ENCODE data around the gene MRPL33. TPM values are rescaled to one million over a fixed set of nuclear protein-coding genes. Genes with fewer than 3 reads are reported as not detected.

The MRPL33 gene
- 75.8 and 76.7 TPM in 2 replicates for total RNA-seq

DNA sequence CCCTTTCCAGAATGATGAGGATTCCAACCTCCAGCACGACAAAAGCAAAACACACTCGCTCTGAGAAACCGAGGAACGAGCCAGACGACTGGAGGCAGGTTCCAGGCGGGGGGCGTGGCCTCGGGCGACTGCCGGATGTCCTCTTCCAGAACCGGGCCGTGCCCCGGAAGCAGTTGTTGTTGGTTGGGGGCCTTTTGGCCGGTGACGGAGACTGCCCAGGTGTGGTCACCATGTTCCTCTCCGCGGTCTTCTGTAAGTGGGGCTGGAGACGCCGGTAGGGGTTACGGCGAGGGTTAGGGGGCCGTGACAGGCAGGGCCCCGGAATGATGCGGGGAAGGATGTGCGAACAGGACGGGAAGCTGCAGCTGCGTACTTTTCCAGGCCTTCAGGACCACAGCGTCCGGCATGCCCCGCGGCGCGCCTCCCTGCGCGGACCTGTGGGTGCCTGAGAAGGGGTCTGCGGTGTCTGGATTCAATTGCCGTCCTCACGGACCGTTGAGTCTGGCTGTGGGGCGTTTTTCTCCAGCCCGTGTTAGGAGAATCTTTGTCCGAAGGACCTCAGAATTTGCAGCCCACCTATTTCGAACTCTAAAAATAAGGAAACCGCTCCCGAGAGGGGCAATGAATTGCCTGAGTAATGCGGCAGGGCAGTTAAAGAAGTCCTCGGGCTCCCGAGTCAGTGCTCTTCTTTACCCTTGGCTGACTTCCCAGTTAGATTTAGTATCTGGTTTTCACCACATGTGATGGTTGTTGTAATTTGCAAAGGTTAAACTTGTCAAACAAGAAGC lies at the start of gene MRPL33:
Gene MRPL33, plus strand, starts transcription at position 172 of the 788 bp plus-strand sequence. Its CDS starts 59 bp downstream, at position 231.
- peak; percentile 74 for DNase-seq (ENCODE audit: low read depth, low spot score)

DNA sequence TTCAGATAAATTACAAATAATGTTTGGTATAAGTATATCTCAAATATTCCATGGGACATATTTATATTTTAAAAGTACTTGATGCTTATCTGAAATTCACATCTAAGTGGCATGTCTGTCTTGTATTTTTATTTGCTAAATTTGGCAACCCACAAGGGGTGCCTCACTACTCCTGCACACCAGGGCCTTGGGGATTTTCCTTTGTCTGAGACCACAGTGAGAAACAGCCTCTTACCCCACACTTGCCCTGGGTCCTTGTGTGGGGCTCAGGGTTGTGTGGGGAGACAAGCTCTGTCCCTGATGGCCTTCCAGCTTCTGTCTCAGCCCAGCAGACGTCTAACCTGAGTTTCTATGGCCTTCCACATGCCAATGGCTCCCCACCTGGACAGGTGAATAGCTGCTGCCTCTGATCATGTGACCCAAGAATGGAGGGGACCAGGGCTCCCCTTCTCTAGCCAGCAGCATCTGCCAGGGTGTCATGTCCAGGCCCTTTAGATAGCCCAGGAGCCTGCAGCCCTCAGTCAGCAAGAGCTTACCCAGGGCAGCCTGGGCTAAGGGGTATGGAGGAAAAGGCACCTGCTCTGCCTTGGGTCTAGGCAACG lies 49.5 kb upstream of the MRPL33 start:
- DNase-seq (ENCODE audit: low read depth, low spot score) = no peak

DNA sequence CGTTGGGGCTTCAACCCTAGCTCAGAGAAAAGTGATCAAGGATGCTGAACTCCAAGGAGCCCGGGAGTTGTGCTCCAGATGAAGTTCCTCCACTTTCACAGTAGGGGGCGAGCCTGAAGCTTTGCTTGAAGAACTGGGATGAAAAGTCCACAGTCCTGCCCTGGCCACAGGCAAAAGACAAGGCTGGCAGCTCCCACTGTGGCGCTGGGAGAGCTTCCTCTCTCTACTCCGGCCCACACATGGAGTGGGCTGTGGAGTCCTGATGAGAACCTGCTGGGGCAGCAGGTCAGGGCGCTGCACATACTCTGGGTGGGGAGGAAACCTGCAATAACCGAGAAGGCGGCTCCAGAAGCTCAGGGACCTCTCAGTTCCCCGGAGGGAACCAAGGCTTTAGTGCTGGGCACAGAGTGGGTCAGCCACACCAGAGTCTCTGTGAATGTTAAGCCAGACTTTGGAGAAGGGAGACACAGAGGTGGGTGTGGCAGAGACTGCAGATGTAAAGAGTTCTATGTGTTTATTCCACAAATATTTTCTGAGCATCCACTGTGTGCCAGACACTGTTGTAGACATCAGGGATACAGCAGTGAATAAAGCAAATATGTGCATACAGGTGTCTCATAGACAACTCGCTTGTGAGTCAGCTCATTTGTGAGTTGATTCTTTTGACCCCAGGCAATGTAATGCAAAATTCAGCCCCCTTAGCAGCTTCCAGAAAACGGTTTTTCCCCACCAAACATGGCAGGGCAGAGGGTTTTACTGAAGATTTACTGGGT lies 48.0 kb upstream of the MRPL33 start:
- no peak for DNase-seq (ENCODE audit: low read depth, low spot score)

DNA sequence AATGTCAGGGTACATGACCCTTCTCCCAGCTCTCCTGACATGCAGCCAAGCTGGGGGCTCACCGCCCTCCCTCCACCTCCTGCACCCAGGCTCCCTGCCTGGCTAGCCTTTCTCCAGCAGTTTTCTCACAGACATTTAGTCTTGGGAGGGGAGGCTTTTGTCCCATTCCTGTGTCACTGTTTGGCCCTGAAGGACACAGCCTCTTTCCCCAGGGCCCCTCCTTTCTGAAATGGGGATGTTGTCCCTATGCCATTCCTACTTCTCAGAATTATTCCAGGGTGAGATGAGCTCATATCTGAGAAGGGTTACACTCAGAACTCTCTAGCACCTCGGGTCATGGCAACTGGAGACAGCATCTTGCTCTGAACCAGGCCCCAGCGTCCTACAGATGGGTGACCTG lies 47.3 kb upstream of the MRPL33 start:
- no peak for DNase-seq (ENCODE audit: low read depth, low spot score)

DNA sequence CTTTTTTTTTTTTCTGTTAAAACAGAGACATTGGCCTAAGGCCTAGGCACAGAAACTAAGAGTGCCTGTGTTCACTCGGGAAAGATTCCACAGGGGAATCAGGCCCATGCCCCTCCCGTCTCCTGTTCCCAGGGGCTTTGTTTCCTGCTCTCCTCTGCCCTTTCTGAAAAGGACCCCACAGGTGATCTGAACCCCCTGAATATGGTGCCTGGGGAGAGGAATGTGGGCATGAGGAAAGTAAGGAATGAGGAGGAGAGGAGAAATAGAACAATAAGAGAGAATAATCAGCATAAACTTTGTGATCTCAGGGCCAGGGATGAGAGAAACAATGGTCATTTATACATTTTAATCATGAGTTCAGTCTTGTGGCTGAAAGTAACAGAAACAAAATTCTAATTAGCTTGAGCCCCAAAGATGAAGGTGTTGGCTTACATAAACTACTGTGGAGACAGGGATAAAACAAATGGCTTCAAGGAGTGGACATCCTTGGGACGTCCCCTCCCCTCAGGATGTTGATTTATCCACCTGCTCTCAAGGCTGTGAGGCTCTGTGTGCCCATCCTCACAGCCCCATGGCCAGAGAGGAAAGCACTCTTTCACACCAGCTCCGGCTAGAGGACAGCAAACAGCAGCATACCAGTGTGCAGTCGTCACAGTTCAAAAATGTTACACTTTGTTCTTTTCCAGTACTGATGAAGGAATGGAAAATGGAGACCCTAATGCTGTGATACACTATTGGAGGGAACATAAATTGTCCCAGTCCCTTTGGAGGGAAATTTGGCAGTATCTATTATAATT lies 46.4 kb upstream of the MRPL33 start:
- no peak for DNase-seq (ENCODE audit: low read depth, low spot score)

DNA sequence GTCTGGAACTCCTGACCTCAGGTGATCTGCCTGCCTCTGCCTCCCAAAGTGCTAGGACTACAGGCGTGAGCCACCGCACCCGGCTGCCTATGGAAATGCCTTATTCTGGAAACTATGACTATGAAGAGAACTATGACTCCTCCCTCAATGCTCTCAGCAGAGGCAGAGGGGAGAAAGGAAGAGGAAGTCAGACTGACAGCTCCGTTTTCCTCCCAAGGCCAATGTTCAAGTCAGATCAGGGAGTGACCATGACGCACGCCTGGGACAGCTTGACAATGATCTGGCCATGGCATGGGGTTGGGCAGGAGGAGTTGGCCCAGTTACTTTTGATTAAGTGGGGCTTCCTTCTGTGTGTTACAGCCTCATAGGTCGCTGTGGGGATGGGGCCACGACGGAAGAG lies 44.3 kb upstream of the MRPL33 start:
- DNase-seq (ENCODE audit: low read depth, low spot score) = no peak

DNA sequence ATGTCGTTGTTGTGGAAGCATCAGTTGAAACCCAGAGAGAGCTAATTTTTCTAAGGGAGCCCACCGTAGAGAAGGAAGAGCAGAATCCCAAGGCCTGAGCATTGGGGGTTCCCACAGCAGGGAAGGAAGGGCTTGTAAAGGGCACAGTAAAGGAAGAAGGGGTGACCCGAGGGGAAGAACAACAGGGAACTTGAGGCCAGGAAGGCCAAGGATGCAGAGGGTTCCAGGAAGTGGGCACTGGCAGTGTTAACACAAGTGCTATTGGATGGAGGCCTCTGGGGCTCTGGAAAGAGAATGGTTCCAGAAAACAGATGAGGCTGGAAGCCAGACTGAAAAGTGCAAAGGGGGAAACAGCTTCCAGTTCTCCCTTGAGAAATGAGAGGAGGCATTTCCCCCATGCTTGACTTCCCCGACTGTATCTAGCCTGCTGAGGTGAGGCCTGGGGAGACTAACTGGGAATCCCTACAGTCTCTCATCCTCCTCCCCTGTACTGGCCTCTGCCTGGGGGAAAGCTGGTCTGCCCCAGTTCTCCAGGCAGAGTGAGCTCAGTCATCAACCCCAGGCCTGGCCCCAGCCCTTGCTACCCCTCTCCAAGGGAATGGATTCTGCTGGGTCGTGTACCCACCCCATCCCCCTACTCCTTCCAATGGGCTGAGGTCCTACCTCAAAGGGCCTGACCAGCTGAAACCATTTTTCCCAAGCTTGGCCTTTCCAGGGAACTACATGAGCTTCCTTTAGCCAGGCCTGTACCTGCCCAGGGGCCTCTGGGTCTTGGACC lies 43.2 kb upstream of the MRPL33 start:
- no peak for DNase-seq (ENCODE audit: low read depth, low spot score)

DNA sequence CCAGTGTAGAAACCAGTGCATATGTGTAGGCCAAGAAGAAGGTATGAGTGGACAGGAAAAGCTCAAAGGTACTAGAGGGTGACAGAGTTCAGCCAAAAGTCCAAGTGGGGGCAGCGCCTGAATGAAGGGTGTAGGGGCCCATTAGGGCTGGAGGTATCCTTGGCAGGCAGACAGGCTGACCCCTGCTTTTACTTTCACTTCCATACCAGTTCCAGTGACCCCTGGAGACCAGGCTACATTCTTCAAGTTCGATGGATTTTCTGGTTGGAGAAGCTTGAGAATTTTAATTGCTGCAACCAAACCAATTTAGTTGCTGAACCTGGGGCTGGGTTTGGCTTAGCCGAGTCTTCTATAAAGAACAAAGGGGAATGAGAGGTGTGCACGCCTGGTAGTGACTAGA lies 42.3 kb upstream of the MRPL33 start:
- no peak for DNase-seq (ENCODE audit: low read depth, low spot score)

DNA sequence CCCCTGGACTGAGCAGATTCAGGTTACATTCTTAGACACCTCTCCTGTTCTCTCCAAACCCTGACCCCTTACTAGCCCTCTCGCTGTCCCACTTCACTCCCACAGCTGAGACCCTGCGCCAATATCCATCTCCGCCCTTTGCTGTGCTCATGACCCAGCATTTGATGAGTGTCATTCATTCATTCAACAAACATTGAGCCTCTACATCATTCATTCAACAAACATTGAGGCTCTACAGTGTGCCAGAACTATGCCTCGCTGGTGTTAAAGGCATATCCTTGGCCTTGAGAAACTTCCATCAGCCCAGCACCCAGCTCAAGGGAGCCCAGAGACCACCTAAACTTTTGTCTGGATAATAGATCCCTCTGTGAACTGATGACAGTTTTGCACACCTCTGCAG lies 41.9 kb upstream of the MRPL33 start:
- DNase-seq (ENCODE audit: low read depth, low spot score) = no peak

DNA sequence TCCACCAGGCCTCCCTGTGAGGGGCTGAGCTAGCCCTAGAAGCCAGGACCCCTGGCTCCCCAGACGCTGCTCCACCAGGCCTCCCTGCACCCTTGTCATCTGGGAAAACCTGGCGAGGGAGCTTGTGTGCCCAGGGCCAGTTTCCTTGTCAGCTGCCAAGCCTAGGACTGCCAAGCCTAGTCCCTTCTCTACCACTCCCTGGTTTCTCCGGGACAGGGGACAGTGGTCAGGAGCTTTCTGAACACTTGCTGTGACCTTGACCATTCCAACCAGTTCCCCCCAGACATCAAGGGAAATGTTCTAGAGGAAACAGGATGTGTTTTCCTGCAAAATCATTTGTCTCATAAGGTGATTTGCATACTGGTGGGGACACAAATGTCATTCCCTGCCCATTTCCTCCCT lies 41.3 kb upstream of the MRPL33 start:
- DNase-seq (ENCODE audit: low read depth, low spot score) = no peak

DNA sequence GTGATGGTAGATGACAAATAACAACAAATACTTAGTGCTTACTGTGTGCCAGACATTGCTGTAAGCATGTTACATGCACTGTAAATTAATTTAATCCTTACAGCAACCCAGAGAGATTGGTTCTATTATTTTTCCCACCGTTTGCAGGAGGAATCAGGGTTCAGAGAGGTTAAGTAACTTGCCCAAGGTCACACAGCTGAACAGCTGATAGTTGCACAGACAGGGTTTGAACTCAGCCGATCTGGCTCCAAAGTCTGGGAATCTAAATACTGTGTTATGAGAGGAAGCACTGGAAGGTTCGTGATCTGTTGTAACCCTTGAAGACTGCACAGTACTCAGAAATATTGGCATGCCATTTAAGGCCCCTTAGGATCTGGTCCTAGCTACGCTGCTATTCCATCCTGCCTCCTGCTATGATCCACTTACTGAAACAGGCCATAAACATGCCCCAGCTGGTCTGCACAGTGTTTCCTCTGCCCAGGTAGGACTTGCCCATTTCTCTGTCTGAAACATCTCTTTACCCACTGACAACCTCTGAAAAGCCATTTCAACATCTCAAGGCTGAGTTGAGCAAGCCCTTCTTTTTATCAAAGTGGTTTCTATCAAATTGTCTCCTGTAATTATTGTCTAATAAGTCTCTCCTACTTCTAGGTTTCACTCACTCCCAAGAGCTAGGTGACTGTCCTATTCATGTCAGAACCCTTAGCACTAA lies 40.4 kb upstream of the MRPL33 start:
- DNase-seq (ENCODE audit: low read depth, low spot score) = no peak

DNA sequence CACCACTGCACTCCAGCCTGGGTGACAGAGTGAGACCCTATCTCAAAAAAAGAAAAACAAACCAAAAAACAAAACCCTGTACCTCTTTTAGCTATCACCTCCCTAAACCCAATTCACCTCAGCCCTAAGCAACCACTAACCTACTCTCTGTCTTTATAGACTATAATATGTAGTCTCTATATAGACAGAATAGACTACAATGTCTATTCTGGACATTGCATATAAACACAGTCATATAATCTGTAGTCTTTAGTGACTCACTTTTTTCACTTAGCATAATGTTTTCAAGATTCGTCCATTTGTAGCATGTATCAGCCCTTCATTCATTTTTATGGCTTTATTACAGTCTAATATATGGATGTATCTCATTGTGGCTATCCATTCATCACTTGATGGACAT lies 37.2 kb upstream of the MRPL33 start:
- DNase-seq (ENCODE audit: low read depth, low spot score) = no peak

DNA sequence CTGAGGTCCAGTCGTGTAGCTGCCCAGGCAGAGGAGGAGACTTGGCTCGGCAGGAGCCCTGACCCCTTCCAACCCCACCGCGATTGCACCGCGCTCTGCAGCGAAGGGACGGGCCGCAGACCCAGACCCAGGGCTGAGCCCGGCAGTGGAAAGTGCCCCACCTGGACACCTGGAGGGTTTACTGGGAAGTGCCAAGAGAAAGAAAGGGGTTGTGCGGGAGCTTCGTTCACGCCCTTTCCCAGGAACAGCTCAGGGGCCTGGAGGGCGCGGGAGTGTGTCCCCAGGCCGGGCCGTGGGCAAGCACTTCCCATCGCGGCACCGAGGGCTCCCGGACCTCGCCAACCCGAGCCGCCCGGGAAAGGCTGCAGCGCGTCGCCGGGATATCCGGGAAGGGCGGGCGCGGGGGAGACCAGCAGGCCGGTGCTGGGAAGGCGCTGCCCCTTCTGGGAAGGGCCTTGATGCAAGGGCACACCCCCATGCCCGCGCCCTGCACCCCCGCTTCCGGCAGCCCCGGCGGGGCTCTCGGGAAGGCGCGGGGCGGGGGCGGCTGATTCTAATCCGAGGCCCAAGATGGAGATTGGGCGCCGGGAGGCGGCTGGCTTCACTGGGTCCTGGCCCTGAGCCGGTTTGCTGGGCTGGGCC lies 36.1 kb upstream of the MRPL33 start:
- DNase-seq (ENCODE audit: low read depth, low spot score) = no peak

DNA sequence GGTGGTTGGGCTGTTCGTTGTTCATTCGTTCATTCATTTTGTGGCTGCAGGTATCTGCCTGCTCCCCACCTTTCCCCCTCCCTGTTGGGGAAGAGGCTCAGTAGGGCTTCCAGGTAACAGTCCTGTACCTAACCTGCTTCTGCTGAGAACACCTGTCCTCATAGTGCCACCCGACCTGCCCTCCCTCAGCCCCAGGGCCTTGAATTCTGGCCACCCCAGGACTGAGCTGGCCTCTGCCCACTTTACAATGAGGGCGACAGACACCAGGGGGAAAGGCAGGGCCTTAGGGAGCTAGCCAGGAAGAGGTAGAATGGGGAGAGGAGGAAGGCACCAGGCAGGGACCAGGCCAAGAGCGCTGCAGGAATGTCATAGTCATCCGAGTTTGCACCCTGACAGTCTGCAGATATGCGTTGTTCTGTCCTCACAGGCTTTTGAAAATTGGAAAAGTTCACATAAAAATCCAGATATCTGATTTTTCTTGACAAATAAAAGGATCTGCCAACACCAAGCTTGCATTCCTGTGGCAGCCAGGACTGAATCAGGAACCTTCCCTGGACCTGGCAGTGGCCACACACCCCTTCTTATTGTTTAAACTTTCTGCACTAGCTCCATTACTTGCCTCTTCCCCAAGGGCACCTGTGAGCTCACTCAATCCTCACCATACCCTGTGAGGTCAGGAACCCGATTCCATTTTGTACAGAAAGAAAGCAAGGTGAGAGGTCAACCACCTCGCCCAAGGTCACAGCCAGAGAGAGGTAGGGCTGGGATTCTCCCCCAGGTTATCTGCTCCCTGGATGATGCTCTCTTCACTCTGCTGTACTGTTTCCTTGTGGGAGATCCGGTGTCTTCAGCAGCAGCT lies 35.3 kb upstream of the MRPL33 start:
- no peak for DNase-seq (ENCODE audit: low read depth, low spot score)

DNA sequence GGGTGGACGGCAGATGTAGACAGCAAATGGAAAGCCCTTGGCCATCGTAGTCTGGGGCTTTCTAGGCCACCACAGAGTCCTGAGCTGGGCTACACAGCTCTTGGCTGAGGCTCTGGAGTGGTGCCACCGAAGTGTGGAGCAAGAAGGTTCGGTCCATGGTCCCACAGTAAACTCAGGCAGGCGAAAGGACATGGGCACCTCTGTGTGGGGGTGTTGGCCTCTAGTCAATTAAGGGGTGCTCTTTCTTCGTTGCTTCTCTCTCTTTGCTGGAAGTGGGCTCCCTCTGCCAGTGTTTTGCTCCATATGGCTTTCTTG lies 34.7 kb upstream of the MRPL33 start:
- no peak for DNase-seq (ENCODE audit: low read depth, low spot score)

DNA sequence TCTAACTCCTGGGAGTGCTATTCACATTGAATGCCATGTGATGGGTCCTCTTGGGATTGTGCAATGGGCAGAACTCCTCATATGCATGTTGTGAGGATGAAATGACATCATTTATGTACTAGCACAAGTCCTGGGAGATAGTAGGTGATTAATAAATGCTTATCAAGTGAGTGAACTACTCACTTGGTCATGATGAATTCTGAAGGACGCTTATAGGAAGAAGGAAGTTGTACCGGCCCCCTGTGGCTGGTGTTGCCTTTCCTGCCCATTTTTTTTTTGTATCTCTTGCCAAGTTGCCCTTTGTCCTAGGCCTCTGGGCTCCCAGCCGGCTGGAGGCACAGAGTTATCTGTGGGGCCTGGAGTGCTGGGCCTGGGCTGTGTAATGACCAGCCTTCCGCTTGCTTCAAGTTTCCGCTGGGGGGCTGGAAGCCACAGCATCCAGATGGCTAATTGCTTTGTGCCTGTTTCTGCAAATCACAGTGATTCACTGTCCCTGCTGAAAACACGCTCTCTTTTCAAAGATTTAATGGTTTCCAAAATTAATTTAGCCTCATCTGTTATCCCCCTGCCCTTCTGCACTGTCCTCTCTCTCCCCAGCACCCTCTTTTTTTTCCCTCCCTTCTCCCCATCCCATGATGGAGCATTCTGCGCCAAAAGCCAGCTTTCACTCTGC lies 33.7 kb upstream of the MRPL33 start:
- peak; percentile 70 for DNase-seq (ENCODE audit: low read depth, low spot score)

DNA sequence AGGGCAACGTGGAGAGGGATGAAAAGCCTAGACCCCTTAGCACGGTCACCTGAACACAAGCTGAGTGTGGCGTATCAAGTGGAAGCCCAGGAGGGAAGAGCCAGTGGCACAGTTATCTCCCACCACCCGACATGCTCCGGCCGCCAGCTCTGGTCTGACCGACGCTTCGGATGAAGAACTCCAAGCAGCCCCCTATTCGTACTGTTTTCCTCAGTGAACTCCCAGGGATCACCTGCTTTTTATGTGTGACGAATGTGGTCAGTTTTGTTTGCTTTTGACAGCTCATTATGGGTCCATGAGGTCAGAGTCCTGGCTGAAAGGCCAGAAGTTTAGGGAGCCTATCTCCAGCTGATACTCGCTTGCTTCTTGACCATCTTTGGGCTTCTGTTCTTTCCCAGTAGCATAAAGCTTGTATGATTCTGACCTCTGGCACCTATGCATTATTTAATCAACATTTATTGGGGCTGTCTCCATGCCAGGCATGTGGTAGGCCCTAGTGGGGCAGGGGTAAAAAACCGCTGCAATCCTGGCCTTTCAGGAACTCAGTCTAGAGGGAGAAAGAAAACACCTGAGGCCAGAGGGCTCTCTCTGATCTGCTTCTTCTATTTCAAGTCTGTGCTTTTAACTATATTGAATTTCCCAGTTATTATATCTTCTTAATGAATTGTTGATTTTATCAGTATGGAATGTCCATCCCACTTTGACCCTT lies 33.0 kb upstream of the MRPL33 start:
- no peak for DNase-seq (ENCODE audit: low read depth, low spot score)

DNA sequence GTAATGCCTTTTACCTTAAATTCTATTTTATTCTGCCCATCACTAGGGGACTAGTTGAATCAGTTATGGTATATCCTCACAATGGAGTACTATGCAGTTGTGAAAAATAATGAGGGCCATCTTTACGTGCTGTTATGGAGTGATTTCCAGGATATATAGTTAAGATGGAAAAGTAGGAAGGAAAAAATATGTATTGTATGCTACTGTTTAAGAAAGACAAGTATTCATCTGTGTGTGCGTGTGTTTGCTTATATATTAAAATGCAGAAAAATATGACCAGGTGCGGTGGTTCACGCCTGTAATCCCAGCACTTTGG lies 32.5 kb upstream of the MRPL33 start:
- no peak for DNase-seq (ENCODE audit: low read depth, low spot score)
